ENCODE measurements around the gene DUSP19.
"Not testable (repeated sequence)": the region's sequence is repeated elsewhere in the genome, so short reads cannot be mapped to it uniquely, and the experiment has no call there.

Gene DUSP19, protein sequence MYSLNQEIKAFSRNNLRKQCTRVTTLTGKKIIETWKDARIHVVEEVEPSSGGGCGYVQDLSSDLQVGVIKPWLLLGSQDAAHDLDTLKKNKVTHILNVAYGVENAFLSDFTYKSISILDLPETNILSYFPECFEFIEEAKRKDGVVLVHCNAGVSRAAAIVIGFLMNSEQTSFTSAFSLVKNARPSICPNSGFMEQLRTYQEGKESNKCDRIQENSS

DNA sequence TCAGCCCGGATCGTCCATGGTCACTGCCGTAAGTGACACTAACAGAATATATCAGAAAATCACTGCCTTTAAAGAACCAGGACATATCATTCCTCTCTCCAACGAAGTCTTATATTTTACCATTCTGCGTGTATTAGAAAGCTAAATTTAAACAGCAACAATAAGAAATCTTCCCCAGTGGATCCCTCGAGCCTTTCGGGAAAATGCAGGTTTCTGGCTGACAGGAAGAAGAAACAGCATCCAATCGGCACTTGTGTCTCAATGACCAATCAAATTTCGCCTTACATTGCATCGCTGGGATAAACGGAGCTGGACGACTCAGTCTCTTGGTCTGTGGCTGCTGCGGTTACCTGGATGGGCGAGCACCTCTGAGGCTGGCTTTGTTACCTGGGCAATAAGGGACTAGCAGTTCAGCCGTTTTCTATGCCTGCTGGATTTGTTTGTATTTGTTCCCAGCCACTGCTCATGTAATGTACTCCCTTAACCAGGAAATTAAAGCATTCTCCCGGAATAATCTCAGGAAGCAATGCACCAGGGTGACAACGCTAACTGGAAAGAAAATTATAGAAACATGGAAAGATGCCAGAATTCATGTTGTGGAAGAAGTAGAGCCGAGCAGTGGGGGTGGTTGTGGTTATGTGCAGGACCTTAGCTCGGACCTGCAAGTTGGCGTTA, at the start of gene DUSP19:
TSS of gene DUSP19 (plus strand) at position 284 of the 675 bp plus-strand sequence. CDS start at position 471, 187 bp downstream.
- peak; percentile 96 for DNase-seq

DNA sequence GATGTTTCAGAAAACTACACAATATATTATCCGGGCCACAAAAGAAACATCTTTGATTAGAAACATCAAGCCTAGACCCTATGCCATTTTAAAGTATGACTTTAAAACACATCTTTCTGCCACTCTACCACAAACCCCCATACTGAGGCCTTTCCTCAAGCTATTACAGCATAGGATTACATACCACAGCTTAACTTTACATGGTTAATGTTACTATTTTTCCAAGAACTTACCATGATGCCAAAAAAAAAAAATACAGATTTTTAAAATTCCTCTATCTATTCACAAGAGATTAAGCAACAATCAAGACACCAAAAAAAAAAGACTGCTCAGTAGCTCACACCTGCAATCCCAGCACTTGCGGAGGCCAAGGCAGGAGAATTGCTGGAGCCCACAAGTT, 49.3 kb upstream of the DUSP19 start:
- DNase-seq, result no peak

DNA sequence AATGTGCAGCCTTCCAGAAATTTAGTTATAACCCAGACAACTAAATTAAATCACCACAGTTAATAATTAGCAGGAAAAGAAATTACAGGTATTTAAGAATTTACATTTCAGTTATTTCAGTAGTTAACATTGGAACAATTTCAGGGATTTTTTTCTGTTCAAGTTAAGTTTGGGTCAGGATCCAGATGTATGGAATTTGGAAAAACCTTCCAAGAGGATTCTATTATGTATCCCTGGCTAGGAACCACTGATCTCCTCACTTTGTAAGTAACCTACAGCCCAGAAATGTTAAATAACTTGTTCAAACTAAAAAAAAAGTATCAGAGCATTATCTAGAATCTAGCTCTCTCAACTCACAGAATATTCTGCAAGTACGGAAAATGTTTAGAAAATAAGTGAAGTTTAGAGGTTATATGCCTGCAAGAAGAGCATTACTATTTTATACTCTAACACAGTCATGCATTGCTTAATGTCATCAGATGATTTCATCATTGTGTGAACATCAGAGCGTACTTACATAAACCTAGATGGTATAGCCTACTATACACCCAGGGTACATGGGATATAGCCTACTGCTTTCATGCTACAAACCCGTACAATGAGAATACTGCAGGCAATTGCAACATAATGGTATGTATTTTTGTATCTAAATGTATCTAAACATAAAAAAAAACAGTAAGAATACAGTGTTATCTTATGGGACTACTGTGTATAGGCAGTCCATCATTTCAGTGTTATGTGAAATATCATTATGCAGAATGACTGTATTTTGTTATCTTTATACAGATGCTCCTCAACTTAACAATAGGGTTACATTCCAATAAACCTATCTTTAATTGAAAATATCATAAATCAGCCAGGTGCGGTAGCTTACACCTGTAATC, 46.4 kb upstream of the DUSP19 start:
- DNase-seq, result no peak

DNA sequence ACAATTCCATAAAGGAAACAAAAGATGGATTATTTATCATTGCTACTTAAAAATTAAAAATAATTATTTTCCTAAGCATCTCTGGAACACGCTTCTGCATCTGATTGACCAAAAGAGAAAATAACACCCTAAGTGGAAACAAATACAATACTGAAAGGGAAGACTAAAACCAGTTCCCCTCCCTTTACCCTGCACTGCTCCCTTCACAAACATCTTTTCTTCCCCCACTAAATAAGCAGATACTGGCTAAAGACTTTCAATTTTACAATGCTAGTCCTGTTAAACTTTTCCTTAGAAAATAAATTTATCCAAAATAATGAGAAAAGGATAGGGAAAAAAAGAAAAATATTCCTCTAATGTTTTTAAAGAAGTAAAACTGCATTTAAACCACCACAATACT, 44.6 kb upstream of the DUSP19 start:
- no peak for DNase-seq

DNA sequence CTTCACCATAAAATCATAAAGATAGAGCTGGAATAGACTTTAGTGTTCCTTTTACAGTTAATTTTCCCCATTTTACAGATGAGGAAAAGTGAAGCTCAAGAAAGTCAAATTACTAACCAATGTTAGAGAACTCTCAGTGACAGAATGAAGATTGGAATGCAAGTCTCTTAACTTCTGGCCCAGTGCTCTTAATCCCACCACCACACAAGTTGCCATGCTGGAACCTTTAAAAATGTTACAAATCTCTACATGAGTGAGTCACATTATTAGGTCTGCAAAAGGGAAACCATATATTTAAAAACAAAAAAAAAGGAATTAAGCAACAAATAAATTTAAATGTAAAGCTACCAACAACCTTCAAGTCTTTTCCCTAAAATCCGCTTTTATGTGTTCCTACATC, 43.7 kb upstream of the DUSP19 start:
- no peak for DNase-seq

DNA sequence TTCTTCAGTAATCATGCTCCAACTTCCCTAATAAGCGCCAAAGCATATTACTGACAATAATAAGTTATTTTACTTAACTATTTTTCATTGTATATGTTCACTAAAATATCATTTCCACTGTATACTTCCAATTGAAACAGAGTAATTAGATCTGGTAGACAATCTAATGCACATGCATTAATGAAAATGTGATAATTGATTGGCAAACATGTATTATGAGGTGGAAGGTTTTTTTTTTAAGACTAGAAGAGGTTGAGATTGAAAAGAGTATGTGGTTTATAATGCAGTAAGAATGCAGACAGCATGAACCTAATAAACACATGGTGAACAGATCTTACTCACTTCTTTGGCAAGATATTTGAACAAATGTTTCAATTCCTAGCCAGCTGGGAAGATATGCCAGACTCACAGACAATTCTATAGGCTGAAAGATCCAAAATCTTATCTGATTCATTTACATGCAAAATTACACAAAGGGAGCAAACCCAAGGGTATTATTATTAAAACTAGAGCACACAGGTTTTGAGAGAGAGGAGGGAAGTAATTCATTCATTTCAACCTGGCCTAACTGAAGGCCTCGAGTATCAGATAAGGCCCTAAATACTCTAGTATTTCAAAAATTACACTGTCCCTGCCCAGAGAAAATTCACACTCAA, 43.1 kb upstream of the DUSP19 start:
- DNase-seq, result no peak

DNA sequence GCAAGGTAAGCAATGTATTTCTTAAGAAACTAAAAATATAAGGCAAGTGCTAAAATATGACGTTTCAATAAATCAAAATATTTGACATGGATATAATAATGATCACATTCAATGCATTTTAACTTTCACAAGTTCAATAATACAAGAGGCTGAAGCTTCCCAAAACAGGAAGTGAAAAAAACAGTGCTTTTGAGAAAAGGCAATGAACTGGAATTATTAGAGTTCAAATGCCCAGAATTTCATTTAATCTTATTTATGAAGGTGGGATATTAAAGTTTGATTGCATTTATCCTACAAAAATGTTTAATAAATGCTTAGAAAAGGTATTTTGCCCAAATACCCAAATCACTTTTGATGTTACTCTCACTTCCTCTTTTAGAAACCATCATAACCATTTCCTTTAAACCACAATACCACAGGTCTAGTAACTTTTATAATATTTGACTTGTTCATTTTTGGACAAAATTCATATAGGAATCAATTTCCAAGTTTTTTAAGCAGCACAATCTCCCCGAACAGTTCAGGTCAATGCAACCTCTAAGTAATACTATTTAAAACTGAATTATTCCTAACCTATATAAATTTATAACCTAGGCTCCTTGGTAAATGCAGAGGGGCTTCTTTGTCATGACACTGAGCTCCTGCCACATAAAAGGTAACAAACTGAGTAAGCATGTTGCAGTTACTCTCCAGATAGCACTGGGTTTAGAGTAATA, 42.4 kb upstream of the DUSP19 start:
- no peak for DNase-seq

DNA sequence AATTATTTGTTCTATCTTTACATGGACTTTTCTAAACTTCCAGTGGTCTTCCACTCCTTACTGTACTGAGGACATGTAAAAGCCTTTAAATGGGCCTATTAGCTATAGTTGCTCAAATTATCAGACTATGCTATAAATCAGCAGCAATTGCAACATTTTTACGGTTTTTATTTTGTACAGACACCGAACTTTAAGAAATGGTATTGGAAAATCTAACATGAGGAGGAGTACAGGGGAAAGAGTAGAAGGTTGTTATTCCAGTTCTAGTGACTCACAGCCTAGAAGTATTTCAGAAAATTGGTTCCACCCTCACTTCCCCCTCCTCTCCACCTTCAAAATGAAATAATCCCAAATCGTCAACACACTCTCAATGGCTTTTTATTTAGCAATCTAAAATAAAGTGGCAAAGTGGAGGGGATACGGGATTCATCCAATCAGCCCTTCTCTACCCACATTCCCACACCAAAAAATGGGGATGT, 41.4 kb upstream of the DUSP19 start:
- no peak for DNase-seq

DNA sequence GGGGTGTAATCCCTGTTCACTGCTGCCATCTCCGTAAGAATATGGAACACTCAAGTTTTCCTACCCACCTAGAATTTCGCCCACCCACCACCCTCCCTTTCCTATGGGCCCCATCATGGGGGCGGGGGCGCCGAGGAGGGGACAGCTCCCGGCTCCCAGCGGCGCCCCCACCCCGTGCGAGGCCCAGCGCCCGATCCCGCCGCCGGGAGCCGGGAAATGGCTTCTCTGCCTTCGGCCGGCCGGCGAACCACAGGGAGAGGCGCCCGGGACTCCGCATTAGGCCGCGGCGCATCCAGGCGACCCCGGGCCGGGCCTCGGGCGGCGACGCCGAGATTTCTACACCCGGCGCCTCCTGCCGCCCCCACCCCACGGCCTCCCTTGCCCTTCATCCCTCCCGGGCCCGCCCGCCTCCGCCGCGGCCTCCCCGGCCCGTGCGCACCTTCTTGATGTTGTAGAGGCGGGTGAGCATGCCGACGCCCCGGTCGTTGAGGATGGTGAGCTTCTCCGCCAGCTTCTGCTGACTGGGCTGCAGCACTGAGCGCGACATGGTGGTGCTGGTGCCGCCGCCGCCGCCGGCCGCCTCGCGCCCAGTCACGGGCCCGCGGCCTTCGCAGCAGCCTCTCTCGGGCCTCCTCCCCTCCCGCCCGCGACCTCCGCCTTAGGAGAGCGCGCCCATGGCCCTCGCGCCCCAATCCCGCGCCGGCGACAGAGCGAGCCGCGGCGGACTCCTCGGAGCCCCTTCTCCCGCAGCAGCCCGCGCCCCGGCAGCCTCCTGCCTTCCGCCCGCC, 40.8 kb upstream of the DUSP19 start:
- peak; percentile 74 for DNase-seq

DNA sequence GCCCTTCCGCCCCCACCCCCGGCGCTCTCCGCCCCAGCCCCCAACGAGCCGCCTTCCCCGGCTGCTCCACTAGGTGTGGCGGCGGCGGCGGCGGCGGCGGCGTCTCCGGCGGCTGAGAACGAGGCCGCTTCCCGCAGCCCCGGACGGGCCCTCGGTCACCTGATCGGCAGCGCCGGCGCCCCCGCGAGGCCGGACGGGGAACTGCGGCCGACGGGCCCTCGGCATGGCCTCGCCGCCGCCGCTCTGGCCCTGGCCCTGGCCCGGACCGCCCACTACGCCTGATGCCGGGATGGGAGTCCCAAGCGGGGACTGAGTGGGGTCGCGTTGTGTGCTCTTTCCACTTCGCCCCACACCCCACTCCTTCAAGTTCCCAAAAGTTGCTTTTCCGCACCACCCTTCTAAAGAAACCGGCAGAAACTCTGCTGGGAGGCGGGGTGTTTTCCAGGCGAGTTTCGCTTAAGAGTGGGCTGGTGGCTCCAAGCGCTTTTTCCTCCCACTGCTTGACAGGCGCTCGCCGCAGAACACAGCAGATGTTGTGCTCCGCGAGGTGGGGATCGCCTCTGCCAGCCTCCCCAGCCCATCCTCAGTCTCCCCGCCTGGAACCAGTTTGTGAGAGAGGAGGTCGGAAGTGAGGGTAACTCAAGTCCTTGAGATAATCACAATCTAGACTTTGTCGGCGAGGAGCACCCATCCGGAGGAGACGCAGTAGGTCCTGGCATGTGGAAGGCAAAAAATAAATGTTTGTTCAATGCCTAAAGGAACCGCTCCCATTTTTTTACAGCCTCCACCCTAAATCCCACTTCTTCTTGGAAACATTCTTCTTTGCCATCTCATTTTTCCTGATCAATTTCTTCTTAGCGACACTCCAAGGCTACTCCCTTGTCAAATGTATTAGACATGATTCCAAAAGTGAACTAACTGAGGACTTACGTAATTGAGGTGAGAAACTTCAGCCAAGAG, 39.9 kb upstream of the DUSP19 start, which contains the start of gene NCKAP1:
TSS of gene NCKAP1 (minus strand) at position 117 of the 960 bp plus-strand sequence. CDS start 358 bp downstream, outside the sequence.
- DNase-seq, result peak; percentile 82

DNA sequence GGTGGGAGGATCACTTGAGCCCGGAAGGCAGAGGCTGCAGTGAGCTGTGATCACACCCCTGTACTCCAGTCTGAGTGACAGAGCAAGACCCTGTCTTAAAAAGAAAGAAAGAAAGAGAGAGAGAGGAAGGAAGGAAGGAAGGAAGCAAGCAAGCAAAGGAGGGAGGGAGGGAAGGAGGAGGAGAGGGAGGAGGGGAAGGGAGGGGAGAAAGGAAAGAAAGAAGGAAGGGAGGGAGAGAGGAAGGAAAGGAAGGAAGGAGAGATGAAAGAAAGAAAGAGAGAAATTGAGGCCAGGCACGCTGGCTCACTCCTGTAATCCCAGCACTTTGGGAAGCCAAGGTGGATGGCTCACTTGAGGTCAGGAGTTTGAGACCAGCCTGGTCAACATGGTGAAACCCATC, 37.9 kb upstream of the DUSP19 start:
- DNase-seq, result no peak

DNA sequence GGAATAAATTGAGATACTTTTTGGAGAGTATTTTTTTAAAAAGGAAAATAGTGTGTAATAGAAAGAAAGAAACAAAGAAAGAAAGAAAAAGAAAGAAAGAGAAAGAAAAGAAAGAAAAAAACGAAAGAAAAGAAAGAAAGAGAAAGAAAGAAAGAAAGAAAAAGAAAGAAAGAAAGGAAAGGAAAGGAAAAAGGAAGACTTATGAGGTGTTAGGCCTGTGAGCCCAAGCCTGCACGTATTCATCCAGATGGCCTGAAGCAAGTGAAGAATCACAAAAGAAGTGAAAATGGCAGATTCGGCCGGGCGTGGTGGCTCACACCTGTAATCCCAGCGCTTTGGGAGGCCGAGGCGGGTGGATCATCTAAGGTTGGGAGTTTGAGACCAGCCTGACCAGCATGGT, 35.0 kb upstream of the DUSP19 start:
- not testable (repeated sequence) for DNase-seq

DNA sequence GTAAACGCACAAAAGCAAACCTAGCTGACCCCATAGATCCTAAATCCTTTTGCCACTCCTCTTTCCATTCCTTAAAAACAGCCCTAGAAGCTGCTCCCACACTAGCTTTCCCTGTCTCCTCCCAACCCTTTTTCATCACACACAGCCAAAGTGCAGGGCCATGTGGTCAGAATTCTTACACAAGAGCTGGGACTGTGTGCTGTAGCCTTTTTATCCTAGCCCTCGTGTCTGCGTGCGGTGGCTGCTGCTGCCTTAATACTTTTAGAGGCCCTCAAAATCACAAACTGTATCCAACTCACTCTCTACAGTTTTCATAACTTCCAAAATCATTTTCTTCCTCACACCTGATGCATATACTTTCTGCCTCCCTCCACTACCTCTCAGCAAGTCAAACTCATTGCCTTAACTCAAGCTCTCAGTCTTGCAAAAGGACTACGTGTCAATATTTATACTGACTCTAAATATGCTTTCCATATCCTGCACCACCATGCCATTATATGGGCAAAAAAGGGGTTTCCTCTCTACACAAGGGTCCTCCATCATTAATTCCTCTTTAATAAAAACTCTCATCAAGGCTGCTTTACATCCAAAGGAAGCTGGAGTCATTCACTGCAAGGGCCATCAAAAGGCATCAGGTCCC, 30.9 kb upstream of the DUSP19 start:
- DNase-seq, result not testable (repeated sequence)

DNA sequence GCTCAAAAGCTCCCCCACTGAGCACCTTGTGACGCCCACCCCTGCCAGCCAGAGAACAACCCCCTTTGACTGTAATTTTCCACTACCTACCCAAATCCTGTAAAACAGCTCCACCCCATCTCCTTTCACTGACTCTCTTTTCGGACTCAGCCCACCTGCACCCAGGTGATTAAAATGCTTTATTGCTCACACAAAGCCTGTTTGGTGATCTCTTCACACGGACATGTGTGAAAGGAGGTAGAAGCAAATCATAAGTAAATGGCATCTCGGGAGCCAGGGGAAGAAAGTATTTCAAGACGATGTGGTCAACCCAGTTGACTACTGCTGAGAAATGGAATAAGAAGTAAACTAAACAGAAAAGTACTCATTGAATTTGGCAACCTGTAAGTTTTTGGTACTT, 29.1 kb upstream of the DUSP19 start:
- no peak for DNase-seq

DNA sequence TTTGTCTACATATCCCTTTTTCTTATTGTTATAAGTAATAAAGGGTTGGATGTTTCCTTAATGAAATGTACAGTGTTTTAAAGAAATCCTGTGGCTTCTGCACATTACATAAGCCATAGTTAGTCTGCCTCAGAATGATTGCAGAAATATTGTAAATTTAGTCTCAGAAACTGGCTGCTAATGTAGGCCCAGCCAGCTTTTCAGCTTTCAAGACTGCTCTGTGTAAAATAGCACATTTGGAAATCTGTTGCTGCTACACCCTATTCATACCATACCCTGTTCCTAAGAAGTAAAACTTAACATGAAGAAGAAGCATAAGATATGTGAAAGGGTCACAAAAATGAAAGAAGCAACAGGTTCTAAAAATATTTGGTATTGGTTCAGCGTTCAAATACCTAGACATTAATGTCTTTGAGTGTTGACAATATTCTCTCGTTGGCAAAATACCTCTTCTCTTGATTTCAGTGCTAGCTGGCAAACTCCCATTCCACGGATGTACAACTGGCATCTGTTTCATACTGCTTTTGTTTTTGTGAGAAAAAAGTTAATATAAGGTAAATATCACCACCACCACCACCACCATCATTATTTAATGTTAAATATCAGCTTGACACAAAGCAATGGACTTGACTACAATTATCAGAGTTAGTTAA, 21.1 kb upstream of the DUSP19 start:
- no peak for DNase-seq

DNA sequence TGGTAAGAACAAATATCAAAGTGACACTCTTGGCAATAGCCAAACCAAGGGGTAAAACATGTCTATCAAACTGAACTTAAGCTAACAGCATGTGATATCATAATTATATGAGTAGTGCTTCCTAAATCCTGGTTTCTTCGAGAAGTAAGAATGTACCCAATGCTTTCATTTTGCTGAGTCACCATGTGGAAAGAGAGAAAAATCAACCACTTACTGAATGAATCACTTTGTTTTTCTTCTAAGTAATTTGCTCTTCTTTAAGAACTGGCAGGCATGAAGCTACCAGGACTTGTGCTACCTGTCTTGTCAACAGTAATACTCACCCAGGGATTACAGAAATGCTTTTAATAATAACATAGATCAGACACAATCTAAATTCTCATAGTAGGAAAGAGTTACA, 19.0 kb upstream of the DUSP19 start:
- no peak for DNase-seq

DNA sequence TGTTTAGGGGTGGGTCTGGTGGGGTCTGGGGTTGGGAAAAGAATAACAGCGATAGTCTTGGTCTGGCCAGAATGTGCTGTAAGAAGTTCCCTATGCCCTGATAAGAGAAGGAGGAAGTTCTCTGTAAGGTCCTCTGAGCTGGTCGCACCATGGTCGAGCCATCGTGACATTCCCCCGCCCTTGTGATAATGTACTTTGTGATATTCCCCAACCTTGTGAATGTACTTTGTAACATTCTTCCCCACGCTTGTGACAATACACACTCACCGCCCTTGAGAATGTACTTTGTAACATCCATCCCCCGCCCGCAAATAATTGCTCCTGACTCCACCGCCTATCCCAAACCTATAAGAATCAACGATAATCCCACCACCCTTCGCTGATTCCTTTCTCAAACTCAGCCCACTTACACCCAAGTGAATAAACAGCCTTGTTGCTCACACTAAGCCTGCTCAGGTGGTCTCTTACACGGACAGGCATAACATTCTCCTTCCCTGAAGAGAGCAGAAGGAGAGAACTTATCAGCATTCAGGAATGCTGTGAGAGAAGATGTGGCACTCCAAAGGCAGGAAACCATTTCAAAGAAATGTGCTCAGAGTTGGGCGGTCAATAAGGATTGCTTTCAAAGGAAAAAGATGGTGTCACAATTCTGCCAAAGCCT, 17.8 kb upstream of the DUSP19 start:
- DNase-seq, result no peak

DNA sequence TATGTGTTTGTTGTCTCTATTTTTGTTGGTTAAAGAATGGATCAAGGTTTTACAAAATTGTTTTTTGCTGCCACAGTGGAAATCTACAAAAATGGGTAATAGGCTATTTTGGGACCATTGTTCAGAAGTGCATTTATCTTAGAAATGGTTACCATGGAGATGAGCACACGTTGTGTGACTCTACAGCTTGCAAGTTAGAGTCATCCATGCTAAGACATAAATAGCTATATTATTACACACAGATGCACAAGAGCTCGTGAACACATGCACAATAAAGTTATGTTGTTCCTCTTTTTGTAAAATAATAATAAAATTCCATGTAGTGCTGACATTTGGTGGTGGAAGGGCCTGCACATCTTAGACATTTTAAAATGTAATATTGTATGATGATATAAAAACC, 15.5 kb upstream of the DUSP19 start:
- DNase-seq, result no peak

DNA sequence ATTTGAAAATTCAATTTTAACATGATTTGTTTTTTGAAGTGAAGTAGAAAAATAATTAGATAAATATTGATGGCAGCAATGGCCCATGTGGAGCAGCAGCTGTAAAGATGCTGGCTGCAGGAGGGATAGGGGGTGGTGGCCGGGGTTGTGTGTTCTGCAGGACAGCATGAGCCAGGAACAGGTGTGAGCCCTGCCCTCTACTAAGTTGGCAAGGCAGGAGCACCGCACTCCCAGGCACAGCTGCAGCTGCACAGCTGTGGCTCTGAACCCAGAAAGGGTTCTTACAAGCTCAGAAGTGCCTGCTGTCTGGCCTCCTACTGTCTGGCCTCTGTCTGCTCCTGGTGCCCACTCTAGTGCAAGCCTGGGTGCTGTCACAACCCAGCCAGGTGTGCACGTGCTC, 10.0 kb upstream of the DUSP19 start:
- DNase-seq, result no peak
